Activated CD4-positive, alpha-beta T cell treated with anti-CD3 and anti-CD28 coated beads, Interleukin-2, amount 10 ng/mL, durations not matched to agents 7 days and 5 days (primary cell): ENCODE data around the gene TMC2. TPM values are rescaled to one million over a fixed set of nuclear protein-coding genes. Genes with fewer than 3 reads are reported as not detected.

ENCODE experiments used
- CTCF ChIA-PET: fragments of 350-600 bp; sonication (Branson Sonifier 250); formaldehyde crosslinking; loops from one replicate; lab custom pipeline; 2021; ENCODE audit warnings: antibody characterized with exemption; lab: Charles Lee
- POLR2A ChIA-PET: fragments of 350-600 bp; sonication (Branson Sonifier 250); formaldehyde crosslinking; loops from one replicate; lab custom pipeline; 2021; ENCODE audit warnings: antibody characterized with exemption; lab: Charles Lee
- DNase-seq: peaks from one replicate; pipeline ENCODE4 v3.0.0-alpha.2; 2020
- H3K27ac Mint-ChIP-seq: one replicate; pipeline ENCODE4 v1.8.0; 2021; ENCODE audit warnings: mild to moderate bottlenecking, moderate library complexity, mixed read lengths
- H3K27me3 Mint-ChIP-seq: one replicate; pipeline ENCODE4 v1.8.0; 2021; ENCODE audit warnings: mixed read lengths
- H3K36me3 Mint-ChIP-seq: one replicate; pipeline ENCODE4 v1.8.0; 2021; ENCODE audit warnings: low read depth, mixed read lengths
- H3K4me1 Mint-ChIP-seq: one replicate; pipeline ENCODE4 v1.8.0; 2021; ENCODE audit warnings: mixed read lengths
- H3K4me3 Mint-ChIP-seq: one replicate; pipeline ENCODE4 v1.8.0; 2021; ENCODE audit warnings: mild to moderate bottlenecking, moderate library complexity, mixed read lengths
- H3K9me3 Mint-ChIP-seq: one replicate; pipeline ENCODE4 v1.8.0; 2021; ENCODE audit warnings: mixed read lengths
- total RNA-seq, 2 experiments: library from RNA; stranded (reverse); gene quantifications; one replicate each; pipeline ENCODE4 v1.2.3, GENCODE V29; 2021

The TMC2 gene
- total RNA-seq, 2 experiments from 2014 or later = not detected

GRCh38 chr20:2602746-2603145 lies 66.4 kb downstream of the TMC2 start:
- no peak overlapping the region for H3K27ac Mint-ChIP-seq
- no peaks in the 10 kb centered on the region for H3K4me1 Mint-ChIP-seq
- POLR2A ChIA-PET = no interaction called here
- CTCF ChIA-PET = no interaction called here
- H3K4me3 Mint-ChIP-seq = no peak overlapping the region
- H3K36me3 Mint-ChIP-seq = peaks cover 2% of the 10 kb centered on the region
- peaks cover 10% of the 10 kb centered on the region for H3K27me3 Mint-ChIP-seq
- H3K9me3 Mint-ChIP-seq = peaks cover 10% of the 10 kb centered on the region
- no peak for DNase-seq

- Mint-ChIP-seq H3K4me1 (no peaks in the 10 kb centered on the region), H3K36me3 (peaks cover 2% of the 10 kb centered on the region), H3K9me3 (peaks cover 10% of the 10 kb centered on the region), H3K4me3 (no peak overlapping the region), H3K27ac (no peak overlapping the region), H3K27me3 (peaks cover 7% of the 10 kb centered on the region)
- CTCF ChIA-PET = no interaction called here
- no peak for DNase-seq
- POLR2A ChIA-PET = no interaction called here
Observed at GRCh38 chr20:2603816-2604505, 67.6 kb downstream of the TMC2 start.

- Mint-ChIP-seq H3K9me3 (peaks cover 10% of the 10 kb centered on the region), H3K4me3 (no peak overlapping the region), H3K27me3 (peaks cover 12% of the 10 kb centered on the region), H3K4me1 (no peaks in the 10 kb centered on the region), H3K36me3 (peaks cover 2% of the 10 kb centered on the region), H3K27ac (no peak overlapping the region)
- no peak for DNase-seq
- ChIA-PET POLR2A (no interaction called here), CTCF (no interaction called here)
Observed at GRCh38 chr20:2604506-2604835, 68.1 kb downstream of the TMC2 start.

- H3K27me3 Mint-ChIP-seq = peaks cover 17% of the 10 kb centered on the region
- no peak for DNase-seq
- peaks cover 10% of the 10 kb centered on the region for H3K9me3 Mint-ChIP-seq
- no peak overlapping the region for H3K4me3 Mint-ChIP-seq
- no peaks in the 10 kb centered on the region for H3K4me1 Mint-ChIP-seq
- H3K27ac Mint-ChIP-seq = no peak overlapping the region
- POLR2A ChIA-PET = no interaction called here
- peaks cover 2% of the 10 kb centered on the region for H3K36me3 Mint-ChIP-seq
- CTCF ChIA-PET = no interaction called here
Observed at GRCh38 chr20:2606507-2607006, 70.2 kb downstream of the TMC2 start.

GRCh38 chr20:2610326-2610725 lies 74.0 kb downstream of the TMC2 start:
- DNase-seq = no peak
- H3K9me3 Mint-ChIP-seq = peaks cover 6% of the 10 kb centered on the region
- POLR2A ChIA-PET = no interaction called here
- CTCF ChIA-PET = no interaction called here
- H3K4me1 Mint-ChIP-seq = no peaks in the 10 kb centered on the region
- H3K27ac Mint-ChIP-seq = no peak overlapping the region
- peaks cover 19% of the 10 kb centered on the region for H3K27me3 Mint-ChIP-seq
- no peak overlapping the region for H3K4me3 Mint-ChIP-seq
- peaks cover 2% of the 10 kb centered on the region for H3K36me3 Mint-ChIP-seq

- no peak overlapping the region for H3K4me3 Mint-ChIP-seq
- H3K36me3 Mint-ChIP-seq = peaks cover 2% of the 10 kb centered on the region
- no peaks in the 10 kb centered on the region for H3K4me1 Mint-ChIP-seq
- peaks cover 22% of the 10 kb centered on the region for H3K27me3 Mint-ChIP-seq
- POLR2A ChIA-PET = no interaction called here
- H3K27ac Mint-ChIP-seq = no peak overlapping the region
- peaks cover 5% of the 10 kb centered on the region for H3K9me3 Mint-ChIP-seq
- no peak for DNase-seq
- CTCF ChIA-PET = no interaction called here
Observed at GRCh38 chr20:2610941-2611720, 74.8 kb downstream of the TMC2 start.

- DNase-seq = no peak
- Mint-ChIP-seq H3K9me3 (peaks cover 5% of the 10 kb centered on the region), H3K4me1 (no peaks in the 10 kb centered on the region), H3K27me3 (peaks cover 23% of the 10 kb centered on the region), H3K4me3 (no peak overlapping the region), H3K36me3 (peaks cover 2% of the 10 kb centered on the region), H3K27ac (no peak overlapping the region)
- ChIA-PET CTCF (no interaction called here), POLR2A (no interaction called here)
Observed at GRCh38 chr20:2612073-2612472, 75.7 kb downstream of the TMC2 start.

GRCh38 chr20:2616634-2617033 lies 80.3 kb downstream of the TMC2 start:
- DNase-seq = no peak
- Mint-ChIP-seq H3K27me3 (peaks cover 15% of the 10 kb centered on the region), H3K4me3 (no peak overlapping the region), H3K27ac (no peak overlapping the region), H3K36me3 (no peaks in the 10 kb centered on the region), H3K9me3 (no peaks in the 10 kb centered on the region), H3K4me1 (no peaks in the 10 kb centered on the region)
- CTCF ChIA-PET = no interaction called here
- POLR2A ChIA-PET = no interaction called here

GRCh38 chr20:2617099-2617714 lies 80.8 kb downstream of the TMC2 start:
- H3K9me3 Mint-ChIP-seq = no peaks in the 10 kb centered on the region
- ChIA-PET CTCF (no interaction called here), POLR2A (no interaction called here)
- no peak overlapping the region for H3K27ac Mint-ChIP-seq
- no peak overlapping the region for H3K4me3 Mint-ChIP-seq
- no peaks in the 10 kb centered on the region for H3K4me1 Mint-ChIP-seq
- H3K27me3 Mint-ChIP-seq = peaks cover 13% of the 10 kb centered on the region
- DNase-seq = no peak
- no peaks in the 10 kb centered on the region for H3K36me3 Mint-ChIP-seq

- ChIA-PET CTCF (no interaction called here), POLR2A (no interaction called here)
- no peak for DNase-seq
- no peaks in the 10 kb centered on the region for H3K9me3 Mint-ChIP-seq
- H3K27ac Mint-ChIP-seq = no peak overlapping the region
- H3K4me3 Mint-ChIP-seq = no peak overlapping the region
- H3K36me3 Mint-ChIP-seq = no peaks in the 10 kb centered on the region
- H3K27me3 Mint-ChIP-seq = peaks cover 14% of the 10 kb centered on the region
- no peaks in the 10 kb centered on the region for H3K4me1 Mint-ChIP-seq
Observed at GRCh38 chr20:2618815-2619214, 82.4 kb downstream of the TMC2 start.

GRCh38 chr20:2619337-2619736 lies 83.0 kb downstream of the TMC2 start:
- no peaks in the 10 kb centered on the region for H3K9me3 Mint-ChIP-seq
- POLR2A ChIA-PET = no interaction called here
- H3K4me3 Mint-ChIP-seq = no peak overlapping the region
- H3K27me3 Mint-ChIP-seq = peaks cover 14% of the 10 kb centered on the region
- H3K4me1 Mint-ChIP-seq = no peaks in the 10 kb centered on the region
- no peak for DNase-seq
- CTCF ChIA-PET = no interaction called here
- no peak overlapping the region for H3K27ac Mint-ChIP-seq
- no peaks in the 10 kb centered on the region for H3K36me3 Mint-ChIP-seq

- Mint-ChIP-seq H3K27me3 (peaks cover 15% of the 10 kb centered on the region), H3K4me3 (no peak overlapping the region), H3K27ac (no peak overlapping the region), H3K4me1 (no peaks in the 10 kb centered on the region), H3K36me3 (no peaks in the 10 kb centered on the region), H3K9me3 (no peaks in the 10 kb centered on the region)
- ChIA-PET CTCF (no interaction called here), POLR2A (no interaction called here)
- no peak for DNase-seq
Observed at GRCh38 chr20:2619961-2620595, 83.7 kb downstream of the TMC2 start.

- no peaks in the 10 kb centered on the region for H3K9me3 Mint-ChIP-seq
- ChIA-PET POLR2A (no interaction called here), CTCF (no interaction called here)
- H3K27me3 Mint-ChIP-seq = peaks cover 10% of the 10 kb centered on the region
- H3K36me3 Mint-ChIP-seq = no peaks in the 10 kb centered on the region
- no peak overlapping the region for H3K27ac Mint-ChIP-seq
- DNase-seq = no peak
- no peaks in the 10 kb centered on the region for H3K4me1 Mint-ChIP-seq
- no peak overlapping the region for H3K4me3 Mint-ChIP-seq
Observed at GRCh38 chr20:2624190-2624589, 87.8 kb downstream of the TMC2 start.
